H1 (cell line): ENCODE measurements around the gene GLDC. TPM values are rescaled to one million over a fixed set of nuclear protein-coding genes. Genes with fewer than 3 reads are reported as not detected.

Experiments
- CTCF ChIA-PET: fragments of 300-600 bp; sonication (Branson Sonifier 250); formaldehyde crosslinking; loops from one replicate; lab custom pipeline; 2021; ENCODE audit not compliant: partially characterized antibody; lab: Charles Lee
- POLR2A ChIA-PET: fragments of 300-600 bp; sonication (Branson Sonifier 250); formaldehyde crosslinking; loops from one replicate; lab custom pipeline; 2021; ENCODE audit warnings: inconsistent platforms; ENCODE audit not compliant: partially characterized antibody; lab: Charles Lee
- DNase-seq, 2 experiments: peaks; one replicate each; pipeline versions ENCODE4 v3.0.0 to v3.0.0-alpha.2; 2010 to 2022; ENCODE audit warnings: low spot score in 2 of 2, low read depth in 1 of 2, mixed read lengths in 1 of 2
- FAIRE-seq: peaks from 2 replicates; lab custom pipeline; 2011; peaks lifted over from hg19 to GRCh38; lab: Jason Lieb, UNC
- H2AFZ ChIP-seq: 2 replicates; pipeline ENCODE4 v1.8.1; 2012; ENCODE audit warnings: low read length, inconsistent platforms
- H2AK5ac ChIP-seq: 2 replicates; pipeline ENCODE4 v1.6.1; 2013; ENCODE audit warnings: low read depth, low read length
- H2BK120ac ChIP-seq: replicated peaks from 2 replicates; pipeline ENCODE3; 2013; ENCODE audit warnings: low read depth, low read length, inconsistent platforms
- H2BK12ac ChIP-seq: 2 replicates; pipeline ENCODE4 v1.6.1; 2013; ENCODE audit warnings: low read depth, low read length
- H2BK15ac ChIP-seq: 2 replicates; pipeline ENCODE4 v1.6.1; 2013; ENCODE audit warnings: low read length
- H2BK20ac ChIP-seq: 2 replicates; pipeline ENCODE4 v1.6.1; 2013; ENCODE audit warnings: low read length
- H2BK5ac ChIP-seq: 2 replicates; pipeline ENCODE4 v1.6.1; 2013; ENCODE audit warnings: low read depth, low read length
- H3K14ac ChIP-seq: 2 replicates; pipeline ENCODE4 v1.6.1; 2013; ENCODE audit warnings: inconsistent platforms; ENCODE audit not compliant: insufficient read length
- H3K18ac ChIP-seq: 2 replicates; pipeline ENCODE4 v1.6.1; 2013; ENCODE audit warnings: low read length; ENCODE audit errors: extremely low read depth
- H3K23ac ChIP-seq: 2 replicates; pipeline ENCODE4 v1.6.1; 2013; ENCODE audit warnings: inconsistent platforms; ENCODE audit not compliant: insufficient read length
- H3K23me2 ChIP-seq: 2 replicates; pipeline ENCODE4 v1.6.1; 2013; ENCODE audit warnings: low read depth, low read length
- H3K27ac ChIP-seq: 2 replicates; pipeline ENCODE4 v1.6.1; 2011; ENCODE audit warnings: low read depth, low read length, inconsistent platforms
- H3K27me3 ChIP-seq, 4 experiments: replicated peaks in 1 of 4; 1 replicate in 1 of 4; 2 replicates in 3 of 4; pipeline versions ENCODE4 v1.6.1 to v1.8.1; 2011 to 2013; ENCODE audit warnings: low read length in 3 of 4, mild to moderate bottlenecking in 3 of 4, inconsistent platforms in 2 of 4, mixed read lengths in 2 of 4, moderate library complexity in 1 of 4; ENCODE audit not compliant: control insufficient read depth in 3 of 4, insufficient read depth in 3 of 4; ENCODE audit errors: extremely low read depth in 1 of 4
- H3K36me3 ChIP-seq, 4 experiments: 2 replicates each; pipeline versions ENCODE4 v1.6.1 to v1.8.1; 2011 to 2013; ENCODE audit warnings: mild to moderate bottlenecking in 4 of 4, low read length in 3 of 4, moderate library complexity in 2 of 4, control low read depth in 1 of 4, inconsistent platforms in 1 of 4; ENCODE audit not compliant: insufficient read depth in 4 of 4, control insufficient read depth in 2 of 4
- H3K4ac ChIP-seq: replicated peaks from 2 replicates; pipeline ENCODE3; 2013; ENCODE audit warnings: low read length, low read depth, mixed read lengths, inconsistent platforms; ENCODE audit not compliant: insufficient read length
- H3K4me1 ChIP-seq, 4 experiments: replicated peaks in 1 of 4; 1 replicate in 1 of 4; 2 replicates in 3 of 4; pipeline versions ENCODE4 v1.6.1 to v1.8.1; 2011 to 2013; ENCODE audit warnings: low read length in 3 of 4, inconsistent platforms in 2 of 4, mixed read lengths in 1 of 4; ENCODE audit not compliant: insufficient read depth in 4 of 4, control insufficient read depth in 3 of 4
- H3K4me2 ChIP-seq, 2 experiments: 2 replicates each; pipeline versions ENCODE4 v1.6.1 to v1.8.1; 2011 to 2013; ENCODE audit warnings: low read depth in 2 of 2, low read length in 2 of 2, control low read depth in 1 of 2, inconsistent platforms in 1 of 2, mild to moderate bottlenecking in 1 of 2; ENCODE audit not compliant: insufficient read depth in 1 of 2
- H3K4me3 ChIP-seq, 4 experiments: fragments of 200-600, 300-600 bp in 1 of 4; sonication (generic), shearing (Covaris generic), sonication (Bioruptor Twin) in 1 of 4; 2 replicates each; pipeline versions ENCODE4 v1.5.1 to v1.8.1; 2011 to 2016; ENCODE audit warnings: low read length in 4 of 4, low read depth in 3 of 4, control low read depth in 2 of 4, inconsistent platforms in 2 of 4, mild to moderate bottlenecking in 2 of 4, mixed read lengths in 1 of 4, moderate library complexity in 1 of 4; ENCODE audit not compliant: insufficient read depth in 2 of 4; ENCODE audit errors: extremely low read depth in 1 of 4
- H3K56ac ChIP-seq: replicated peaks from 2 replicates; pipeline ENCODE3; 2013; ENCODE audit warnings: low read depth, mild to moderate bottlenecking, mixed read lengths, low read length, inconsistent platforms; ENCODE audit not compliant: insufficient read length
- H3K79me1 ChIP-seq: 2 replicates; pipeline ENCODE4 v1.6.1; 2013; ENCODE audit warnings: low read depth, low read length, control low read depth
- H3K79me2 ChIP-seq, 2 experiments: 2 replicates each; pipeline versions ENCODE4 v1.6.1 to v1.8.1; 2012 to 2013; ENCODE audit warnings: low read length in 2 of 2, mild to moderate bottlenecking in 2 of 2, inconsistent platforms in 1 of 2; ENCODE audit not compliant: insufficient read depth in 2 of 2, control insufficient read depth in 1 of 2
- H3K9ac ChIP-seq, 4 experiments: replicated peaks in 1 of 4; 1 replicate in 1 of 4; 2 replicates in 3 of 4; pipeline versions ENCODE4 v1.6.1 to v1.8.1; 2011 to 2013; ENCODE audit warnings: low read depth in 3 of 4, low read length in 3 of 4, control low read depth in 2 of 4, mild to moderate bottlenecking in 2 of 4, moderate library complexity in 2 of 4, inconsistent platforms in 1 of 4; ENCODE audit errors: extremely low read depth in 1 of 4
- H3K9me3 ChIP-seq, 2 experiments: 2 replicates each; pipeline versions ENCODE4 v1.6.1 to v1.8.1; 2012 to 2013; ENCODE audit warnings: mild to moderate bottlenecking in 2 of 2, moderate library complexity in 2 of 2, control low read depth in 1 of 2, inconsistent platforms in 1 of 2, low read depth in 1 of 2, low read length in 1 of 2, mixed read lengths in 1 of 2; ENCODE audit not compliant: insufficient read depth in 2 of 2
- H4K20me1 ChIP-seq, 2 experiments: replicated peaks in 1 of 2; 2 replicates each; pipeline versions ENCODE3 to v1.8.1; 2011 to 2013; ENCODE audit warnings: inconsistent platforms in 2 of 2, low read length in 2 of 2, mild to moderate bottlenecking in 1 of 2; ENCODE audit not compliant: insufficient read depth in 2 of 2, control insufficient read depth in 1 of 2
- H4K5ac ChIP-seq: 2 replicates; pipeline ENCODE4 v1.6.1; 2013; ENCODE audit warnings: low read length, low read depth, mixed read lengths, inconsistent platforms; ENCODE audit not compliant: insufficient read length
- H4K8ac ChIP-seq: 2 replicates; pipeline ENCODE4 v1.8.0; 2013; ENCODE audit warnings: mild to moderate bottlenecking, moderate library complexity, low read length, inconsistent platforms; ENCODE audit not compliant: insufficient read depth; ENCODE audit errors: extremely low read depth
- H4K91ac ChIP-seq: replicated peaks from 2 replicates; pipeline ENCODE3; 2013; ENCODE audit warnings: low read length, mixed read lengths, inconsistent platforms; ENCODE audit not compliant: insufficient read length
- CTBP2 ChIP-seq: IDR thresholded peaks from 2 replicates; pipeline ENCODE4 v1.7.0; 2011; ENCODE audit warnings: borderline replicate concordance, mild to moderate bottlenecking, moderate library complexity, mixed read lengths, low read length; ENCODE audit not compliant: insufficient read depth, insufficient read length
- EZH2 ChIP-seq: fragments of 200-600 bp; sonication (generic); IDR thresholded peaks from 2 replicates; pipeline ENCODE4 v1.7.1; 2012; ENCODE audit warnings: low read depth, mild to moderate bottlenecking, moderate library complexity, low read length, inconsistent platforms; ENCODE audit not compliant: severe bottlenecking
- JUN ChIP-seq: IDR thresholded peaks from 2 replicates; pipeline ENCODE4 v1.6.1; 2011; ENCODE audit warnings: low read depth, mild to moderate bottlenecking, improper control_type of control experiment, low read length
- JUND ChIP-seq: IDR thresholded peaks from 2 replicates; pipeline ENCODE4 v1.6.1; 2011; ENCODE audit warnings: mild to moderate bottlenecking, improper control_type of control experiment, low read length
- KDM1A ChIP-seq: fragments of 200-600, 300-600 bp; sonication (generic); IDR thresholded peaks from 2 replicates; pipeline ENCODE4 v1.7.1; 2016; ENCODE audit warnings: mild to moderate bottlenecking, low read length, borderline replicate concordance
- PHF8 ChIP-seq: fragments of 200-600 bp; sonication (generic); conservative IDR thresholded peaks from 2 replicates; pipeline ENCODE4 v1.7.1; 2012; ENCODE audit warnings: low read depth, mild to moderate bottlenecking, inconsistent platforms, low read length, moderate library complexity
- RBBP5 ChIP-seq: IDR thresholded peaks from 2 replicates; pipeline ENCODE4 v1.7.1; 2012; ENCODE audit warnings: low read depth, mild to moderate bottlenecking, inconsistent platforms, low read length, moderate library complexity, borderline replicate concordance
- RFX5 ChIP-seq: IDR thresholded peaks from 2 replicates; pipeline ENCODE4 v1.6.1; 2011; ENCODE audit warnings: low read depth, low read length, improper control_type of control experiment, borderline replicate concordance
- SUZ12 ChIP-seq: fragments of 200-600 bp; sonication (generic); IDR thresholded peaks from 2 replicates; pipeline ENCODE4 v1.6.1; 2012; ENCODE audit warnings: mild to moderate bottlenecking, inconsistent platforms, low read length, moderate library complexity, mixed read lengths
- ZNF274 ChIP-seq: IDR thresholded peaks from 2 replicates; pipeline ENCODE4 v1.7.0; 2012; ENCODE audit warnings: low read length, borderline replicate concordance; ENCODE audit errors: extremely low read depth
- WGBS, 2 experiments: shearing (Covaris generic) in 1 of 2; methylation state at CpG; one replicate each; pipeline versions ENCODE4 v1.1.6 to v1.1.7; 2013 to 2015; ENCODE audit warnings: low lambda C conversion rate in 2 of 2, mixed read lengths in 2 of 2, inconsistent platforms in 1 of 2, low coverage in 1 of 2, missing lambda C conversion rate in 1 of 2; ENCODE audit not compliant: insufficient replicate concordance in 2 of 2, insufficient coverage in 1 of 2, insufficient read length in 1 of 2; ENCODE audit errors: extremely low coverage in 1 of 2, missing lambda C conversion rate in 1 of 2; 5-methylcytosine and 5-hydroxymethylcytosine counted together
- polyA plus RNA-seq, 7 experiments: library from polyadenylated mRNA; depleted of rRNA in 3 of 7; stranded (reverse) in 5 of 7; unstranded in 2 of 7; fragments of >200 nt in 5 of 7; fragments of 200-250 nt in 2 of 7; gene quantifications; 1 replicate in 5 of 7; 2 replicates in 1 of 7; 4 replicates in 1 of 7; pipeline versions ENCODE4 v1.2.1 to v1.2.3, GENCODE V29; 2011 to 2013; ENCODE audit warnings: missing spikeins in 2 of 7, mixed read lengths in 2 of 7
- total RNA-seq: library from RNA; stranded (reverse); fragmentation: NEBNext Ultra II Directional; extraction: Animal tissue kit (Norgen Biotek cat#: 25700); gene quantifications from 2 replicates; pipeline ENCODE4 v1.2.1, GENCODE V29; 2021
- TF ChIP-seq, protein P1 (sequence below): IDR thresholded peaks from 2 replicates; pipeline ENCODE4 v1.6.1; 2011; ENCODE audit warnings: low read depth, mild to moderate bottlenecking, low read length; ENCODE audit not compliant: insufficient read depth
- TF ChIP-seq, protein P2 (sequence below): IDR thresholded peaks from 2 replicates; pipeline ENCODE4 v1.6.1; 2012; ENCODE audit warnings: inconsistent platforms

The GLDC gene
- total and polyA plus RNA-seq, 2 of the 8 experiments (the other 6 are each of a cell fraction or from before 2014, with no cell fraction given), result 48.8 to 101 TPM

DNA sequence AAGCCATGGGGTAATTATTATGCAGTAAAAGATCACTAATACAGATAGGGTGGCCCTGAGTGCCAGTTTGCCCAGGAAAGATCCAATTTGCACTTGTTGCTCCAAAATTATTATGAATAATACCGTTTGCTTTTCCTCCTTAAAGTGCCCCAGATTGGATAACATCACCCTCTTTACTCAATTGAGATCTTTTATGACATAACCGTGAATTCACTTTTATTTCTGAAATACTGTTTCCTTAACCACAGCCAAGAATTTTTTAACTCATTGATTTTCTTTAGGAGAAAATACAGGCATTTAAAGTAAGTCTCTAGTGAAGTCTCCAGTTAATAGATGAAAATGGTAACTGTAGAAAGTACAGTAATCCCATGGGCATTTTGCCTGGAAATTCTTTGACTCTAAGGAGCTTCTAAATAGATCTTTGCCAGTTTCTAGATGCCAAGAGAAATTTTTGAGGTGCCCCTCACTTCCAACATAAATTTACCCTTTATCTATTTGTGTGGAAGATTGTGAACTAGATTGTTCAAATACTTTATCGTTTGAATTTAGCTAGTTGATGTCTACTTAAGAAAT, 133.4 kb downstream of the GLDC start:
- no peak for DNase-seq
- 99% methylated on average over 3 of the region's 3 CpGs; no CpG with 5 or more reads in 1 of the 2 experiments for WGBS, 2 experiments
- H3K14ac ChIP-seq, result no peak overlapping the region
- H3K9ac ChIP-seq, result no peak overlapping the region
- no peak overlapping the region for H3K18ac ChIP-seq
- no peak overlapping the region for H2BK15ac ChIP-seq
- H3K27me3 ChIP-seq, result no peaks in the 10 kb centered on the region; a peak in 1 of 7 replicates
- no peak overlapping the region for H2BK120ac ChIP-seq
- H3K4me3 ChIP-seq, result no peak overlapping the region
- H2AFZ ChIP-seq, result no peak overlapping the region
- no peaks in the 10 kb centered on the region for H3K23me2 ChIP-seq
- H3K4me1 ChIP-seq, result no peaks in the 10 kb centered on the region
- no peak overlapping the region for H4K5ac ChIP-seq
- H2BK5ac ChIP-seq, result no peak overlapping the region
- no peak overlapping the region for H2AK5ac ChIP-seq
- H3K36me3 ChIP-seq, result peaks cover 0 to 3% (median 0%) of the 10 kb centered on the region in 4 experiments; a peak in 2 of 8 replicates
- CTCF ChIA-PET, result interaction anchor here (0.8 kb wide), 1 partner anchor 100 kb away, joined by 3 read pairs; the partner anchor contains the start of gene UHRF2
- FAIRE-seq, result no peak
- no peak overlapping the region for H3K23ac ChIP-seq
- H3K4ac ChIP-seq, result no peak overlapping the region
- H3K79me2 ChIP-seq, result no peaks in the 10 kb centered on the region
- H4K91ac ChIP-seq, result no peak overlapping the region
- H3K56ac ChIP-seq, result no peak overlapping the region
- H3K27ac ChIP-seq, result no peak overlapping the region
- H4K8ac ChIP-seq, result no peak overlapping the region
- H4K20me1 ChIP-seq, result no peaks in the 10 kb centered on the region
- H3K79me1 ChIP-seq, result no peaks in the 10 kb centered on the region
- no peak overlapping the region for H2BK20ac ChIP-seq
- H3K9me3 ChIP-seq, result no peaks in the 10 kb centered on the region
- H2BK12ac ChIP-seq, result no peak overlapping the region
- POLR2A ChIA-PET, result interaction anchor here (1.7 kb wide), 1 partner anchor 100 kb away, joined by 4 read pairs; the partner anchor contains the start of gene UHRF2
- H3K4me2 ChIP-seq, result no peak overlapping the region
- TF ChIP-seq PHF8 (no peak), RBBP5 (no peak), CTBP2 (no peak), EZH2 (no peak), RFX5 (no peak), JUND (no peak), ZNF274 (no peak), KDM1A (no peak), JUN (no peak), SUZ12 (no peak)
- TF ChIP-seq, protein P1, sequence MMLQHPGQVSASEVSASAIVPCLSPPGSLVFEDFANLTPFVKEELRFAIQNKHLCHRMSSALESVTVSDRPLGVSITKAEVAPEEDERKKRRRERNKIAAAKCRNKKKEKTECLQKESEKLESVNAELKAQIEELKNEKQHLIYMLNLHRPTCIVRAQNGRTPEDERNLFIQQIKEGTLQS, result no peak
- TF ChIP-seq, protein P2, sequence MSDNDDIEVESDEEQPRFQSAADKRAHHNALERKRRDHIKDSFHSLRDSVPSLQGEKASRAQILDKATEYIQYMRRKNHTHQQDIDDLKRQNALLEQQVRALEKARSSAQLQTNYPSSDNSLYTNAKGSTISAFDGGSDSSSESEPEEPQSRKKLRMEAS, result no peak
